Measurements from ENCODE around the gene PLEKHD1. TPM values are rescaled to one million over a fixed set of nuclear protein-coding genes. Genes with fewer than 3 reads are reported as not detected.

Gene PLEKHD1
- total RNA-seq, 2 experiments from 2014 or later, result 0.15 to 0.19 TPM

GRCh38 chr14:69547701-69548348 is 63.3 kb downstream of the PLEKHD1 start:
- Mint-ChIP-seq H3K27me3 (peaks cover 39% of the 10 kb centered on the region), H3K4me3 (no peak overlapping the region), H3K9me3 (no peaks in the 10 kb centered on the region), H3K4me1 (peaks cover 19% of the 10 kb centered on the region), H3K36me3 (ENCODE audit: low read depth) (no peaks in the 10 kb centered on the region), H3K27ac (no peak overlapping the region)
- POLR2A ChIA-PET, result no interaction called here
- CTCF ChIA-PET, result interaction anchor here (0.6 to 1.7 kb wide), 7 partner anchors 23 to 295 kb away, joined by 3 to 7 read pairs (median 3); no protein-coding TSS in a partner anchor
- DNase-seq, result peak; percentile 12

GRCh38 chr14:69548566-69548965 is 64.0 kb downstream of the PLEKHD1 start:
- Mint-ChIP-seq H3K27me3 (peaks cover 41% of the 10 kb centered on the region), H3K4me3 (no peak overlapping the region), H3K36me3 (ENCODE audit: low read depth) (no peaks in the 10 kb centered on the region), H3K27ac (no peak overlapping the region), H3K4me1 (peaks cover 13% of the 10 kb centered on the region), H3K9me3 (no peaks in the 10 kb centered on the region)
- ChIA-PET POLR2A (no interaction called here), CTCF (interaction anchor here (0.6 to 1.7 kb wide), 6 partner anchors 22 to 295 kb away, joined by 3 to 7 read pairs (median 3); no protein-coding TSS in a partner anchor)
- DNase-seq, result no peak

- ChIA-PET POLR2A (no interaction called here), CTCF (no interaction called here)
- H3K4me1 Mint-ChIP-seq, result peaks cover 2% of the 10 kb centered on the region
- peaks cover 33% of the 10 kb centered on the region for H3K27me3 Mint-ChIP-seq
- DNase-seq, result no peak
- no peaks in the 10 kb centered on the region for H3K9me3 Mint-ChIP-seq
- H3K4me3 Mint-ChIP-seq, result no peak overlapping the region
- no peak overlapping the region for H3K27ac Mint-ChIP-seq
- no peaks in the 10 kb centered on the region for H3K36me3 Mint-ChIP-seq (ENCODE audit: low read depth)
Measured at GRCh38 chr14:69551511-69551910, 67.0 kb downstream of the PLEKHD1 start.

- H3K27me3 Mint-ChIP-seq, result peaks cover 27% of the 10 kb centered on the region
- H3K27ac Mint-ChIP-seq, result no peak overlapping the region
- H3K9me3 Mint-ChIP-seq, result no peaks in the 10 kb centered on the region
- H3K36me3 Mint-ChIP-seq (ENCODE audit: low read depth), result no peaks in the 10 kb centered on the region
- DNase-seq, result no peak
- CTCF ChIA-PET, result no interaction called here
- no peaks in the 10 kb centered on the region for H3K4me1 Mint-ChIP-seq
- POLR2A ChIA-PET, result no interaction called here
- no peak overlapping the region for H3K4me3 Mint-ChIP-seq
Measured at GRCh38 chr14:69553252-69553651, 68.7 kb downstream of the PLEKHD1 start.

- Mint-ChIP-seq H3K27me3 (peaks cover 20% of the 10 kb centered on the region), H3K27ac (no peak overlapping the region), H3K4me1 (no peaks in the 10 kb centered on the region), H3K4me3 (no peak overlapping the region), H3K36me3 (ENCODE audit: low read depth) (no peaks in the 10 kb centered on the region), H3K9me3 (no peaks in the 10 kb centered on the region)
- ChIA-PET POLR2A (no interaction called here), CTCF (interaction anchor here (0.8 kb wide), 1 partner anchor 11 kb away, joined by 3 read pairs; no protein-coding TSS in a partner anchor)
- DNase-seq, result no peak
Measured at GRCh38 chr14:69554500-69554899, 70.0 kb downstream of the PLEKHD1 start.

- no peaks in the 10 kb centered on the region for H3K9me3 Mint-ChIP-seq
- peaks cover 34% of the 10 kb centered on the region for H3K27me3 Mint-ChIP-seq
- CTCF ChIA-PET, result no interaction called here
- H3K36me3 Mint-ChIP-seq (ENCODE audit: low read depth), result no peaks in the 10 kb centered on the region
- no peak for DNase-seq
- no peaks in the 10 kb centered on the region for H3K4me1 Mint-ChIP-seq
- no peak overlapping the region for H3K27ac Mint-ChIP-seq
- POLR2A ChIA-PET, result no interaction called here
- H3K4me3 Mint-ChIP-seq, result no peak overlapping the region
Measured at GRCh38 chr14:69558774-69559173, 74.2 kb downstream of the PLEKHD1 start.

GRCh38 chr14:69559581-69560011 is 75.1 kb downstream of the PLEKHD1 start:
- H3K4me1 Mint-ChIP-seq, result no peaks in the 10 kb centered on the region
- no peak overlapping the region for H3K27ac Mint-ChIP-seq
- no peak for DNase-seq
- ChIA-PET CTCF (no interaction called here), POLR2A (no interaction called here)
- H3K4me3 Mint-ChIP-seq, result no peak overlapping the region
- H3K27me3 Mint-ChIP-seq, result peaks cover 41% of the 10 kb centered on the region
- no peaks in the 10 kb centered on the region for H3K9me3 Mint-ChIP-seq
- no peaks in the 10 kb centered on the region for H3K36me3 Mint-ChIP-seq (ENCODE audit: low read depth)

- no peak for DNase-seq
- no peaks in the 10 kb centered on the region for H3K4me1 Mint-ChIP-seq
- no peaks in the 10 kb centered on the region for H3K9me3 Mint-ChIP-seq
- no peak overlapping the region for H3K4me3 Mint-ChIP-seq
- H3K27me3 Mint-ChIP-seq, result peaks cover 46% of the 10 kb centered on the region
- POLR2A ChIA-PET, result no interaction called here
- no peaks in the 10 kb centered on the region for H3K36me3 Mint-ChIP-seq (ENCODE audit: low read depth)
- no peak overlapping the region for H3K27ac Mint-ChIP-seq
- CTCF ChIA-PET, result interaction anchor here (0.9 kb wide), 1 partner anchor 14 kb away, joined by 3 read pairs; the partner anchor contains the start of gene CCDC177
Measured at GRCh38 chr14:69560826-69561225, 76.3 kb downstream of the PLEKHD1 start.

- CTCF ChIA-PET, result no interaction called here
Measured at GRCh38 chr14:69561893-69562292, 77.4 kb downstream of the PLEKHD1 start.

GRCh38 chr14:69567563-69567962 is 83.0 kb downstream of the PLEKHD1 start:
- Mint-ChIP-seq H3K4me3 (no peak overlapping the region), H3K27me3 (peaks cover 80% of the 10 kb centered on the region), H3K9me3 (no peaks in the 10 kb centered on the region), H3K27ac (no peak overlapping the region), H3K36me3 (ENCODE audit: low read depth) (no peaks in the 10 kb centered on the region), H3K4me1 (peaks cover 5% of the 10 kb centered on the region)
- ChIA-PET CTCF (no interaction called here), POLR2A (no interaction called here)
- no peak for DNase-seq

More at GRCh38 chr14:69561893-69562292, 77.4 kb downstream of the PLEKHD1 start:
- Mint-ChIP-seq H3K4me3 (no peak overlapping the region), H3K4me1 (no peaks in the 10 kb centered on the region), H3K27me3 (peaks cover 57% of the 10 kb centered on the region), H3K9me3 (no peaks in the 10 kb centered on the region), H3K36me3 (ENCODE audit: low read depth) (no peaks in the 10 kb centered on the region), H3K27ac (no peak overlapping the region)
- POLR2A ChIA-PET, result no interaction called here
- no peak for DNase-seq

GRCh38 chr14:69569859-69570258 is 85.3 kb downstream of the PLEKHD1 start:
- Mint-ChIP-seq H3K4me3 (no peak overlapping the region), H3K27ac (no peak overlapping the region), H3K9me3 (no peaks in the 10 kb centered on the region), H3K36me3 (ENCODE audit: low read depth) (peaks cover 2% of the 10 kb centered on the region), H3K4me1 (peaks cover 14% of the 10 kb centered on the region), H3K27me3 (peaks cover 78% of the 10 kb centered on the region)
- no peak for DNase-seq
- POLR2A ChIA-PET, result no interaction called here
- CTCF ChIA-PET, result interaction anchor here (1.9 kb wide), 1 partner anchor 22 kb away, joined by 7 read pairs; no protein-coding TSS in a partner anchor

- H3K27me3 Mint-ChIP-seq, result peaks cover 78% of the 10 kb centered on the region
- POLR2A ChIA-PET, result no interaction called here
- H3K9me3 Mint-ChIP-seq, result no peaks in the 10 kb centered on the region
- peaks cover 2% of the 10 kb centered on the region for H3K36me3 Mint-ChIP-seq (ENCODE audit: low read depth)
- DNase-seq, result no peak
- CTCF ChIA-PET, result interaction anchor here (1.4 to 1.9 kb wide), 2 partner anchors 23 to 173 kb away, joined by 4 to 7 read pairs; no protein-coding TSS in a partner anchor
- H3K27ac Mint-ChIP-seq, result no peak overlapping the region
- H3K4me1 Mint-ChIP-seq, result peaks cover 14% of the 10 kb centered on the region
- no peak overlapping the region for H3K4me3 Mint-ChIP-seq
Measured at GRCh38 chr14:69570836-69571330, 86.4 kb downstream of the PLEKHD1 start.

- no peak overlapping the region for H3K4me3 Mint-ChIP-seq
- ChIA-PET CTCF (interaction anchor here (1.4 to 1.9 kb wide), 2 partner anchors 24 to 172 kb away, joined by 4 to 7 read pairs; no protein-coding TSS in a partner anchor), POLR2A (no interaction called here)
- peaks cover 77% of the 10 kb centered on the region for H3K27me3 Mint-ChIP-seq
- H3K9me3 Mint-ChIP-seq, result no peaks in the 10 kb centered on the region
- peaks cover 14% of the 10 kb centered on the region for H3K4me1 Mint-ChIP-seq
- no peak overlapping the region for H3K27ac Mint-ChIP-seq
- H3K36me3 Mint-ChIP-seq (ENCODE audit: low read depth), result peaks cover 2% of the 10 kb centered on the region
- no peak for DNase-seq
Measured at GRCh38 chr14:69571449-69572029, 87.0 kb downstream of the PLEKHD1 start.

Measured in activated CD4-positive, alpha-beta T cell treated with anti-CD3 and anti-CD28 coated beads, Interleukin-2, amount 10 ng/mL, durations not matched to agents 7 days and 5 days (primary cell).